GM12878 (cell line): Measurements from ENCODE around the gene UQCR11. TPM values are rescaled to one million over a fixed set of nuclear protein-coding genes. Genes with fewer than 3 reads are reported as not detected.
A peak's percentile ranks its signal among the peaks of the same experiment; 100 is the strongest.

Experiments
- ATAC-seq: fragments of 200-7000 bp; cut with Tn5 transposase; 3 replicates; pipeline ENCODE4 v1.9.1; 2020; ENCODE audit warnings: mild to moderate bottlenecking, moderate library complexity
- BruUV-seq: library from RNA; stranded (reverse); fragments of 400-500 nt; replicated peaks from 2 replicates; lab custom pipeline; 2021; lab: Mats Ljungman, UMichigan
- CTCF ChIA-PET: fragments of 300-600 bp; sonication (Branson Sonifier 250); formaldehyde crosslinking; extraction: SDS; loops from one replicate; lab custom pipeline; 2021; ENCODE audit warnings: inconsistent platforms; lab: Yijun Ruan, JAX
- POLR2A ChIA-PET: fragments of 350-600 bp; formaldehyde crosslinking; extraction: SDS; loops from one replicate; lab custom pipeline; 2021; ENCODE audit warnings: inconsistent platforms; lab: Charles Lee
- RAD21 ChIA-PET: fragments of 300-600 bp; sonication (Branson Sonifier 250); formaldehyde crosslinking; loops from one replicate; lab custom pipeline; 2023; ENCODE audit warnings: antibody characterized with exemption; ENCODE audit not compliant: unreplicated experiment; lab: Charles Lee
- SMC1A ChIA-PET: fragments of 300-600 bp; sonication (Branson Sonifier 250); formaldehyde crosslinking; loops from one replicate; lab custom pipeline; 2023; ENCODE audit not compliant: unreplicated experiment, uncharacterized antibody; lab: Charles Lee
- DNase-seq: peaks from one replicate; pipeline ENCODE4 v3.0.0-alpha.2; 2011; ENCODE audit warnings: low read depth, low spot score
- FAIRE-seq: peaks from 3 replicates; lab custom pipeline; 2011; peaks lifted over from hg19 to GRCh38; lab: Jason Lieb, UNC
- H2AFZ ChIP-seq: 2 replicates; pipeline ENCODE4 v1.6.0; 2011; ENCODE audit warnings: low read depth, low read length, control low read depth; ENCODE audit not compliant: control insufficient read depth
- H3K27ac ChIP-seq: 2 replicates; pipeline ENCODE4 v1.5.1; 2011; ENCODE audit warnings: control low read depth; ENCODE audit not compliant: control insufficient read depth, insufficient read depth
- H3K27me3 ChIP-seq, 2 experiments: replicated peaks in 1 of 2; 2 replicates each; pipeline versions ENCODE4 v1.6.0 to v1.6.1; 2011; ENCODE audit warnings: low read length in 1 of 2; ENCODE audit not compliant: control insufficient read depth in 2 of 2, insufficient read depth in 2 of 2
- H3K36me3 ChIP-seq, 2 experiments: 2 replicates each; pipeline ENCODE4 v1.5.1; 2011; ENCODE audit warnings: low read length in 1 of 2; ENCODE audit not compliant: control insufficient read depth in 2 of 2, insufficient read depth in 2 of 2
- H3K4me1 ChIP-seq: 2 replicates; pipeline ENCODE4 v1.6.1; 2011; ENCODE audit warnings: mild to moderate bottlenecking, low read length, moderate library complexity, mixed read lengths; ENCODE audit not compliant: control insufficient read depth, insufficient read depth
- H3K4me2 ChIP-seq: 2 replicates; pipeline ENCODE4 v1.6.0; 2011; ENCODE audit warnings: control low read depth; ENCODE audit not compliant: control insufficient read depth, insufficient read depth
- H3K4me3 ChIP-seq: fragments of 200-600 bp; sonication (generic); 2 replicates; pipeline ENCODE4 v1.5.1; 2016
- H3K79me2 ChIP-seq: 2 replicates; pipeline ENCODE4 v1.6.0; 2011; ENCODE audit warnings: low read length; ENCODE audit not compliant: control insufficient read depth, insufficient read depth
- H3K9ac ChIP-seq: 2 replicates; pipeline ENCODE4 v1.8.0; 2011; ENCODE audit warnings: low read length, control low read depth, mixed read lengths; ENCODE audit not compliant: control insufficient read depth, insufficient read depth
- H3K9me3 ChIP-seq: replicated peaks from 3 replicates; pipeline ENCODE4 v1.5.1; 2011; ENCODE audit warnings: mild to moderate bottlenecking, low read length; ENCODE audit not compliant: control insufficient read depth, insufficient read depth
- H4K20me1 ChIP-seq: 2 replicates; pipeline ENCODE4 v1.6.0; 2011; ENCODE audit not compliant: control insufficient read depth, insufficient read depth
- CBFB ChIP-seq: IDR thresholded peaks from 2 replicates; pipeline ENCODE4 v1.6.1; 2016; ENCODE audit warnings: antibody characterized with exemption, low read depth
- ESRRA ChIP-seq: IDR thresholded peaks from 2 replicates; pipeline ENCODE4 v1.6.1; 2012; ENCODE audit warnings: mild to moderate bottlenecking, low read length, improper control_type of control experiment
- FOXM1 ChIP-seq: IDR thresholded peaks from 2 replicates; pipeline ENCODE4 v1.6.1; 2012; ENCODE audit warnings: low read depth, mild to moderate bottlenecking, inconsistent platforms, low read length, moderate library complexity
- HDGF ChIP-seq: fragments of 450-650 bp; IDR thresholded peaks from 2 replicates; pipeline ENCODE4 v1.6.1; 2016; ENCODE audit warnings: antibody characterized with exemption
- IKZF1 ChIP-seq: fragments of 450-650 bp; conservative IDR thresholded peaks from 2 replicates; pipeline ENCODE4 v1.6.1; 2017; ENCODE audit warnings: antibody characterized with exemption, mild to moderate bottlenecking
- JUNB ChIP-seq: IDR thresholded peaks from 2 replicates; pipeline ENCODE4 v1.6.1; 2016; ENCODE audit warnings: antibody characterized with exemption, mild to moderate bottlenecking
- NBN ChIP-seq: fragments of 450-650 bp; IDR thresholded peaks from 2 replicates; pipeline ENCODE4 v1.6.1; 2016
- POU2F2 ChIP-seq: IDR thresholded peaks from 3 replicates; pipeline ENCODE4 v1.6.1; 2011; ENCODE audit warnings: low read depth, mild to moderate bottlenecking, low read length, borderline replicate concordance
- SIN3A ChIP-seq: IDR thresholded peaks from 2 replicates; pipeline ENCODE4 v1.6.1; 2012; ENCODE audit warnings: low read depth, low read length, improper control_type of control experiment
- SIX5 ChIP-seq: IDR thresholded peaks from 2 replicates; pipeline ENCODE4 v1.6.1; 2011; ENCODE audit warnings: mild to moderate bottlenecking, low read depth, low read length, moderate library complexity; ENCODE audit not compliant: severe bottlenecking
- STAT3 ChIP-seq: IDR thresholded peaks from 2 replicates; pipeline ENCODE4 v1.6.1; 2011; ENCODE audit warnings: low read depth, low read length, improper control_type of control experiment
- SUPT20H ChIP-seq: IDR thresholded peaks from 2 replicates; pipeline ENCODE4 v1.6.1; 2011; ENCODE audit warnings: low read depth, mild to moderate bottlenecking, low read length, moderate library complexity, borderline replicate concordance; ENCODE audit not compliant: control insufficient read depth
- TCF12 ChIP-seq: IDR thresholded peaks from 2 replicates; pipeline ENCODE4 v1.6.1; 2011; ENCODE audit warnings: low read depth, mild to moderate bottlenecking, low read length
- TCF3 ChIP-seq: IDR thresholded peaks from 2 replicates; pipeline ENCODE4 v1.6.1; 2012; ENCODE audit warnings: low read depth, mild to moderate bottlenecking, low read length, borderline replicate concordance; ENCODE audit not compliant: insufficient read depth
- WGBS: methylation state at CpG from one replicate; pipeline ENCODE4 v1.1.6; 2016; ENCODE audit warnings: low lambda C conversion rate; ENCODE audit not compliant: insufficient replicate concordance, insufficient coverage; ENCODE audit errors: missing lambda C conversion rate; 5-methylcytosine and 5-hydroxymethylcytosine counted together
- in situ Hi-C: fragments of 300-500 bp; cut with MboI; formaldehyde crosslinking; loops from 9 replicates; pipeline ENCODE4 v1.14.3; 2018; ENCODE audit warnings: mixed read lengths
- intact Hi-C: fragments of 100-400 bp; cut with micrococcal nuclease; formaldehyde crosslinking; loops from one replicate; pipeline ENCODE4 v1.14.2; 2022; ENCODE audit not compliant: unreplicated experiment
- polyA plus RNA-seq, 11 experiments: library from polyadenylated mRNA; depleted of rRNA in 4 of 11; unstranded in 6 of 11; stranded (reverse) in 5 of 11; fragments of >200 nt; fragmentation: Nextera tagmentation in 4 of 11; fragmentation: Illumina TruSeq in 1 of 11; extraction: Ambion mirVana in 4 of 11; extraction: Trizol in 1 of 11; gene quantifications; 1 replicate in 1 of 11; 2 replicates in 10 of 11; pipeline versions ENCODE4 v1.2.1 to v1.2.3, GENCODE V29; 2011 to 2016; ENCODE audit warnings: inconsistent platforms in 2 of 11, missing spikeins in 2 of 11, low read depth in 1 of 11
- total RNA-seq, 4 experiments: library from RNA; depleted of rRNA in 3 of 4; stranded (reverse); fragments of >200 nt in 3 of 4; fragmentation: Illumina TruSeq in 1 of 4; extraction: Trizol in 1 of 4; gene quantifications; 2 replicates each; pipeline versions ENCODE4 v1.2.1 to v1.2.3, GENCODE V29; 2013 to 2021
- TF ChIP-seq, protein P1 (sequence below): IDR thresholded peaks from 2 replicates; pipeline ENCODE4 v1.6.1; 2011; ENCODE audit warnings: mild to moderate bottlenecking, low read depth, low read length, moderate library complexity; ENCODE audit not compliant: insufficient replicate concordance
- TF ChIP-seq, protein P2 (sequence below): IDR thresholded peaks from 2 replicates; pipeline ENCODE4 v1.6.1; 2011; ENCODE audit warnings: low read depth, low read length, improper control_type of control experiment, borderline replicate concordance
- TF ChIP-seq, protein P3 (sequence below): fragments of 450-650 bp; IDR thresholded peaks from 2 replicates; pipeline ENCODE4 v1.6.1; 2016; ENCODE audit warnings: mild to moderate bottlenecking
- TF ChIP-seq, protein P4 (sequence below): fragments of 450-650 bp; IDR thresholded peaks from 2 replicates; pipeline ENCODE4 v1.6.1; 2014; ENCODE audit warnings: mild to moderate bottlenecking

Gene UQCR11
- total and polyA plus RNA-seq, 10 of the 15 experiments (the other 5 are each of a cell fraction or from before 2014, with no cell fraction given), result 28.6 to 586 (median 193) TPM

DNA sequence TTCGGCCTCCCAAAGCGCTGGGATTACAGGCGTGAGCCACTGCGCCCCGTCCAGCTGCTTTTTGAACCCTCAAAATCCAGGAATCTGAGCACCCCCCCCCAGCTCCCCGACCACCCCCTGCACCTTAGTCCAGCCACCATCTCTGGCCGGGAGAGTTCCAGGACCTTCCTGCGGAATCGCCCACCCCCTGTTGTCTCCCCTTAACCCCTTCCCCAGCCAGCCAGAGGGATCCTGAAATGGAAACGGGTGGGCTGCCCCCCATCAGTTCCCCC lies 11.8 kb downstream of the UQCR11 start (continued):
- TF ChIP-seq SUPT20H (no peak), STAT3 (no peak), TCF12 (no peak), JUNB (no peak)
- TF ChIP-seq, protein P1, sequence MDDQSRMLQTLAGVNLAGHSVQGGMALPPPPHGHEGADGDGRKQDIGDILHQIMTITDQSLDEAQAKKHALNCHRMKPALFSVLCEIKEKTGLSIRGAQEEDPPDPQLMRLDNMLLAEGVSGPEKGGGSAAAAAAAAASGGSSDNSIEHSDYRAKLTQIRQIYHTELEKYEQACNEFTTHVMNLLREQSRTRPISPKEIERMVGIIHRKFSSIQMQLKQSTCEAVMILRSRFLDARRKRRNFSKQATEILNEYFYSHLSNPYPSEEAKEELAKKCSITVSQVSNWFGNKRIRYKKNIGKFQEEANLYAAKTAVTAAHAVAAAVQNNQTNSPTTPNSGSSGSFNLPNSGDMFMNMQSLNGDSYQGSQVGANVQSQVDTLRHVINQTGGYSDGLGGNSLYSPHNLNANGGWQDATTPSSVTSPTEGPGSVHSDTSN, result no peak

DNA sequence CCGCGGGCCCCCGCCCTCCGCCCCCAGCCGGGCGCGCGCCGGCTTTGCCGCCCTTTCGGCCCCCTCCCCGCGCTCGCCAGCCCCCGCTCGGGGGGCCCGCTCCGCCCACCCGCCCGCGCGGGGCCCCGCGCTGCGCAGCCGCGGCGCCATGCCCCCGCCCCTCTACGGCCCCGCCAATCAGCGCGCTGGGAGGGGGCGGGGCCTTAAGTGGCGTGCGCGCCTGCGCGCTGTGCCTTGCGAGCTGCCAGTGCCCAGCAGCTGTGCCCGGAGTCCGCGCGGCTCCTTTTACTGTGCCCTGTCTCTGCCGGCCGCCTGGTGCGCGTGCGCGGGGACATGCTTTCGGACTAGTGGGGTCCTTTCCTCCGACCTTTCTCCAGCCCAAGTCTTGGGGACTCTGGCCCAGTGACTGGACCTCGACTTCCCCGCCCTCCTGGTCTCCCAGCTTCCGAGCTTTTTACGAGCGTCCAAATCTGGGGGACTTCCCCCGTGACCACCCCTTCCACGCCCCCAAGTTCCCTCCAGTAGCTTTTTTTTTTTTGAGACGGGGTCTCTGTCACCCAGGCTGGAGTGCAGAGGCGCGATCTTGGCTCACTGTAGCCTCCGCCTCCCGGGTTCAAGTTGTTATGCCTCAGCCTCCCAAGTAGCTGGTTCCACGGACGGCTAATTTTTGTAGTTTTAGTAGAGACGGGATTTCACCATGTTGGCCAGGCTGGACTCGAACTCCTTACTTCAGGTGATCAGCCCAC lies 12.3 kb downstream of the UQCR11 start, which contains the start of gene MBD3:
MBD3 (minus strand) TSS at position 111 of the 746 bp plus-strand sequence. CDS start 234 bp downstream, outside the sequence.
- Histone ChIP-seq H3K9ac (peak within 1 kb of the TSS; percentile 98), H3K36me3 (peaks cover 0 to 7% of the 10 kb centered on the region in 2 experiments; a peak in 3 of 4 replicates), H3K4me2 (peak within 1 kb of the TSS; percentile 93), H3K79me2 (peaks cover 28% of the 10 kb centered on the region), H3K4me1 (peaks cover 4% of the 10 kb centered on the region; the same call in 1 of the 2 replicates), H3K27me3 (no peaks in the 10 kb centered on the region), H2AFZ (peak within 1 kb of the TSS; percentile 88), H3K9me3 (no peaks in the 10 kb centered on the region), H3K4me3 (peak within 1 kb of the TSS; percentile 98), H3K27ac (peak within 1 kb of the TSS; percentile 92), H4K20me1 (no peaks in the 10 kb centered on the region)
- ATAC-seq (peak; percentile 81), FAIRE-seq (peak; percentile 89), DNase-seq (peak; percentile 44)
- WGBS, result 4% methylated on average over 53 of the region's 68 CpGs
- CTCF ChIA-PET, result interaction anchor here (0.6 to 1.4 kb wide), 6 partner anchors 11 to 244 kb away, joined by 3 to 5 read pairs (median 4); partner anchors contain the start of gene UQCR11
- RAD21 ChIA-PET, result interaction anchor here (0.8 to 1.0 kb wide), 6 partner anchors 13 to 80 kb away, joined by 3 to 6 read pairs (median 4); partner anchors contain the start of gene UQCR11
- BruUV-seq, result no TSS peak
- POLR2A ChIA-PET, result interaction anchor here (0.6 to 1.9 kb wide), 10 partner anchors 8 to 324 kb away, joined by 3 to 19 read pairs (median 3); partner anchors contain the start of genes REEP6, TCF3 and UQCR11
- intact Hi-C loops, result no loop called here
- in situ Hi-C loops, result no loop called here
- SMC1A ChIA-PET, result interaction anchor here (0.6 to 2.0 kb wide), 6 partner anchors 9 to 213 kb away, joined by 3 to 11 read pairs (median 4); partner anchors contain the start of genes TCF3 and UQCR11
- TF ChIP-seq SIN3A (peak; percentile 80; the same call in 1 of the 2 replicates), IKZF1 (no peak), SIX5 (no peak), ESRRA (no peak), NBN (peak; percentile 21; the same call in 1 of the 2 replicates), CBFB (no peak), FOXM1 (no peak), POU2F2 (no peak), TCF3 (no peak), HDGF (no peak)
- TF ChIP-seq, protein P2, sequence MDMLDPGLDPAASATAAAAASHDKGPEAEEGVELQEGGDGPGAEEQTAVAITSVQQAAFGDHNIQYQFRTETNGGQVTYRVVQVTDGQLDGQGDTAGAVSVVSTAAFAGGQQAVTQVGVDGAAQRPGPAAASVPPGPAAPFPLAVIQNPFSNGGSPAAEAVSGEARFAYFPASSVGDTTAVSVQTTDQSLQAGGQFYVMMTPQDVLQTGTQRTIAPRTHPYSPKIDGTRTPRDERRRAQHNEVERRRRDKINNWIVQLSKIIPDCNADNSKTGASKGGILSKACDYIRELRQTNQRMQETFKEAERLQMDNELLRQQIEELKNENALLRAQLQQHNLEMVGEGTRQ, result no peak
- TF ChIP-seq, protein P3, sequence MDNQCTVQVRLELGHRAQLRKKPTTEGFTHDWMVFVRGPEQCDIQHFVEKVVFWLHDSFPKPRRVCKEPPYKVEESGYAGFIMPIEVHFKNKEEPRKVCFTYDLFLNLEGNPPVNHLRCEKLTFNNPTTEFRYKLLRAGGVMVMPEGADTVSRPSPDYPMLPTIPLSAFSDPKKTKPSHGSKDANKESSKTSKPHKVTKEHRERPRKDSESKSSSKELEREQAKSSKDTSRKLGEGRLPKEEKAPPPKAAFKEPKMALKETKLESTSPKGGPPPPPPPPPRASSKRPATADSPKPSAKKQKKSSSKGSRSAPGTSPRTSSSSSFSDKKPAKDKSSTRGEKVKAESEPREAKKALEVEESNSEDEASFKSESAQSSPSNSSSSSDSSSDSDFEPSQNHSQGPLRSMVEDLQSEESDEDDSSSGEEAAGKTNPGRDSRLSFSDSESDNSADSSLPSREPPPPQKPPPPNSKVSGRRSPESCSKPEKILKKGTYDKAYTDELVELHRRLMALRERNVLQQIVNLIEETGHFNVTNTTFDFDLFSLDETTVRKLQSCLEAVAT, result 0 out of 2 replicates have a peak, but pooled peaks have one; percentile 29
- TF ChIP-seq, protein P4, sequence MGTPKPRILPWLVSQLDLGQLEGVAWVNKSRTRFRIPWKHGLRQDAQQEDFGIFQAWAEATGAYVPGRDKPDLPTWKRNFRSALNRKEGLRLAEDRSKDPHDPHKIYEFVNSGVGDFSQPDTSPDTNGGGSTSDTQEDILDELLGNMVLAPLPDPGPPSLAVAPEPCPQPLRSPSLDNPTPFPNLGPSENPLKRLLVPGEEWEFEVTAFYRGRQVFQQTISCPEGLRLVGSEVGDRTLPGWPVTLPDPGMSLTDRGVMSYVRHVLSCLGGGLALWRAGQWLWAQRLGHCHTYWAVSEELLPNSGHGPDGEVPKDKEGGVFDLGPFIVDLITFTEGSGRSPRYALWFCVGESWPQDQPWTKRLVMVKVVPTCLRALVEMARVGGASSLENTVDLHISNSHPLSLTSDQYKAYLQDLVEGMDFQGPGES, result 0 out of 2 replicates have a peak, but pooled peaks have one; percentile 31
